Measurements from ENCODE around the gene HMGB3. TPM values are rescaled to one million over a fixed set of nuclear protein-coding genes. Genes with fewer than 3 reads are reported as not detected.
"Not testable (repeated sequence)": the region's sequence is repeated elsewhere in the genome, so short reads cannot be mapped to it uniquely, and the experiment has no call there.

The HMGB3 gene
- total RNA-seq, 1 donor from 2014 or later: 16.6 TPM

DNA sequence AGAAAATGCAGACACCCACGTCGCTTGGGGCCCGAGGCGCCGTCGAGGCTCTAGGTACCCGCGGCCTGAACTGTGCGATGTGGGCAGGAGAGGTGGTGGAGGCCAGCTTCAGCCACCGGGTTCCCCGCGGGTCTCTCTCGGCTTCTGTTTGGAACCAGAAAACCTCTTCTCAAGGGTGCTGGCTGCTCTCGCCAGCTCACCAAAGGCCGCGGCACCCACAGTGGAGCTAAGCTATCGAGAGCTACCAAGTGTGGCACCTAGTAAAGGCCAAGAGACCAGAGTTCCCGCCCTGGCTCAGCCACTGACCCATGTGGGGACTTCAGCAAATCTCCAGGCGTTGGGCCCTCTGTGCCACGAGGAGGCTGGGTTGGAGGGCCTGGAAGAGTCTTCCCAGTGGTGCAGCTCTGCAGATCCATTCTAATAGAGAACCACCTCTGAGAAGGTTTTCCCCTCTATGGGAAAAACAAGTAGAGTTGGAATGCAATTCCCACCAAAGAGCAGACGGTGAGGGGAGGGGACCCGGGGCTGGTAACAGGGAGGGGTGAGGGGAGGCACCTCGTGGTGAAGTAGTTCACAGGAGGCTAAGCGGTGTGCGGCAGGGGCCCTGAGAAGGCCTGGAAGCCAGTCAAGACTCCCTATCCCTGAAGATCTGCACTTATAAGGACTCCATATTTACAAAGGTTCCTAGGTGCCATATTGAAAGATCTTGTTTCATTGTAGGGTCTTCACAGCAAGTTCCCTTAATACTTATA, 5.5 kb upstream of the HMGB3 start:
- no peak for DNase-seq

DNA sequence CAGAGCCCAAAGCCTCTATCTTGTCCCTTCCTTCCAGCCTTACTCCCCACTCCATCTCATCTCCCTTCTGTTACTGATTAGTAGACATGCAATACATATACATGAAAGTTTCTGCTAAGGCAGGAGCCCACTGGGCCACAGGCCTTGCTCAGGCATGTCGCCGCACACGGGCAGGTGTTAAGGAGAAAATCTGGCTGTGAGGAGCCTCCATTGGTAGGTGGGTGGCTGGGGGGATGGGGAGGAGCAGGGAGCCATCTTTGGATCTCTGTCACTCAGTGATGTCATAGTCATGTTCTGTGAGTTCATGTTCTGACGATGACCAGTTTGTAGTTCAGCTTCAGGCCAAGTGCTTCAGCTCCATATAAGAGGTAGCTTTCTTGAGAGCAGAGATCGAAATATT, 2.9 kb upstream of the HMGB3 start:
- no peak for DNase-seq

DNA sequence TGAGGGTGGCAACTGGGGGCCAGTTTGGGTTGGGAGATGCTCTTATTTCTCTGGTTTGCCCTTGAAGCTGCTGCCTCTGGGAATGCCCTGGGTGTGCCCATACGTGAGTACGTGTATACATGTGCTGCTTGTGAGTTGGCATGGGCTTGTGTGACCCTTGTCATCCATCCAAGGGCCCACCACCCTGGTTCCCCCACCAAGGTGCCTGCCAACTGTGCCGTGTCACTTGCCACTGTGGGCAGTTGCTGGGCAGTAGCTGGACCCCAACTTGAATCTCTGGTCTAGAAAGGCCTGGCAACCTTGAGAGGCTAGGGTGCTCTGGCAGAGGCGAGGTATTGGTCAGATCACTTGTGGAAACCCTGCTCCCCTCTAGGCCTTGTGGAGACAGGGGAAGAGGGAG, 2.4 kb upstream of the HMGB3 start:
- DNase-seq: no peak

DNA sequence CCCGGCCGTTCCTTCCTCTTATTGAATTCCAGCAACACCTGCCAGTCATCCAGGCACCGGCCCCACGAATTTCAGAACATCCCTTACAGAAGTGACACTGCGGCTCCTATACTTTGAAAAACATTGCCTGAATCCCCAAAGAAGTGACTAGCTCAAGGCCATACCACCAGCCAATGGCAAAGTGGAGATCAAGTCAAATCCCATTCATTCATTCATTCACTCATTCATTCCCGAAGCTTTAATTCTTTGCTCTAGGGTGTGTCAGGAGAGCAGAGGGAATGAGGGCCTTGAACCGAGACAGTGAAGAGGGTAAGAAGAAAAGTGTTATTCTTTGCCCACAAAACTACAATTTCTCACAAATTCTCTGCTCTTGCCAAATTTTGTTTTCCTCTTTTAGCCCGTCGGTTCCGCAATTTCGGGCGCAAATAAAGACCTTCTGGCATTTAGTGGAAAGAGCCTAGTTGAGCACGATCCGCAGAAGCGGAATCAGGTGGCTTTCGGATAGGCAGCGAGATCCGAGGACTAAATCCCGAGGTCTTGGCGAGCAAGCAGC, 824 bp upstream of the HMGB3 start:
- DNase-seq: no peak

GRCh38 chrX:150983521-150984168, 510 bp downstream of the HMGB3 start:
- DNase-seq: no peak

GRCh38 chrX:150984169-150984824, 1.2 kb downstream of the HMGB3 start:
- DNase-seq: peak; percentile 16

GRCh38 chrX:150987687-150988086, 4.6 kb downstream of the HMGB3 start:
- DNase-seq: not testable (repeated sequence)

GRCh38 chrX:150989420-150989819, 6.3 kb downstream of the HMGB3 start:
- no peak for DNase-seq

- no peak for DNase-seq
Measured at GRCh38 chrX:150990910-150991309, 7.8 kb downstream of the HMGB3 start.

GRCh38 chrX:151000861-151001331, 17.8 kb downstream of the HMGB3 start:
- peak; percentile 88 for DNase-seq

DNA sequence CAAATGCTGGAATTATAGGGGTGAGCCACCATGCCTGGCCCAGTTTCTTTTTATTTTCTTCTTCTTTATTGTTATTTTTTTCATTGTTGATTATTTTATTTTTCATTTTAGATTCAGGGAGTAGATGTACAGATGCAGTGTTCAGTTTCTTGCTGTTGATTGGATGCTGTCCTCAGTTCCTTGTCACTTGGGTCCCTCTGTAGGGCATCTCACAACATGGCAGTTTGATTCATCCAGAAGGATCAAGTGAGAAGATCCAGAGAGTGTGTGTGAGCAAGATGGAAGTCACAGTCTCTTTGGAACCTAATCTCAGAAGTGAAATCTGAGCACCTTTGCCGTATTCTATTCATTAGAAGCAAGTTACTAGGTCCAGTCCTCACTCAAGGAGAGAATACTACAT, 20.9 kb downstream of the HMGB3 start:
- peak; percentile 3 for DNase-seq

- no peak for DNase-seq
Measured at GRCh38 chrX:151006410-151007109, 23.4 kb downstream of the HMGB3 start.

GRCh38 chrX:151009582-151009981, 26.4 kb downstream of the HMGB3 start:
- DNase-seq: no peak

DNA sequence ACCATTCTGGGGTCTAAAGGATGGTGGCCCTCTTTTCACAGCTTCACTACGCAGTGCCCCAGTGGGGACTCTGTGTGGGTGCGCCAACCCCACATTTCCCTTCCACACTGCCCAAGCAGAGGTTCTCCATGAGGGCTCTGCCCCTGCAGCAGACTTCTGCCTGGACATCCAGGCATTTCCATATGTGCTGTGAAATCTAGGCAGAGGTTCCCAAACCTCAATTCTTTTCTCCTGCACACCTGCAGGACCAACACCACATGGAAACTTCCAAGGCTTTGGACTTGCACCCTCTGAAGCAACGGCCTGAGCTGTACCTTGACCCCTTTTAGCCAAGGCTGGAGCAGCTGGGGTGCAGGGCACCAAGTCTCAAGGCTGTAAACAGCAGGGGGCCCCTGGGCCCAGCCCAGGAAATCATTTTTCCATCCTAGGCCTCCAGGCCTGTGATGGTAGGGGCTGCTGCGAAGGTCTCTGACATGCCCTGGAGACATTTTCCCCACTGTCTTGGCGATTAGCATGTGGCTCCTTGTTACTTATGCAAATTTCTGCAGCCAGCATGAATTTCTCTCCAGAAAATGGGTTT, 30.1 kb downstream of the HMGB3 start:
- no peak for DNase-seq

- no peak for DNase-seq
Measured at GRCh38 chrX:151015684-151016083, 32.5 kb downstream of the HMGB3 start.

- peak; percentile 8 for DNase-seq
Measured at GRCh38 chrX:151019856-151020255, 36.7 kb downstream of the HMGB3 start.

DNA sequence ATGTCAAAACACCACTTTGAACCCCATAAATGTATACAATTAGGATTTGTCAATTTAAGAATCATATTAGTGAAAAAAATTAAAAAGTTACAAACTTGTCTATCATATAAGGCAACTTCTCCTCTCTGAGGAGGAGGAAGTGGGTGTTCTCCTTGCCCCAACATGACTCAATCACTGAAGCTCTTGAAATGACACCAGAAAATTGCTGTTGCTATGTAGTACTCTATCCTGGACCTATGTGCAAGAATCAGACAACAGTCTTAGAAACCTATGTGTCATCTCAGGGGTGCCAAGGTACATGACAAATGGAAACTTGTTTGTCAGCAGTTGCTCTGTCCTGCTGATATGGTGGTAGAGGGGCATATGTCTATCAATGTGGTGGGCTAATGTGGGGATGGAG, 47.7 kb downstream of the HMGB3 start:
- DNase-seq: no peak

- DNase-seq: no peak
Measured at GRCh38 chrX:151031391-151031975, 48.3 kb downstream of the HMGB3 start.

GRCh38 chrX:151039351-151039750, 56.2 kb downstream of the HMGB3 start:
- no peak for DNase-seq

All from tongue (tissue), 2 donors.